Measurements from ENCODE around the gene CBY1. TPM values are rescaled to one million over a fixed set of nuclear protein-coding genes. Genes with fewer than 3 reads are reported as not detected.

The CBY1 gene
- total and polyA plus RNA-seq, 9 of the 15 experiments (the other 6 are each of a cell fraction or from before 2014, with no cell fraction given), result 5.7 to 19.7 (median 10.8) TPM

GRCh38 chr22:38700789-38701628 is 44.6 kb downstream of the CBY1 start, which contains the start of gene JOSD1 (continued):
- peak; percentile 37; the same call in 1 of the 2 replicates for TF ChIP-seq ARID4B (CRISPR knock-in tag; IDR thresholded peaks at IDR 0.05)
- TF ChIP-seq BRCA1 (IDR thresholded peaks at IDR 0.05), result no peak
- no peak for TF ChIP-seq BRCA1 (CRISPR knock-in tag; IDR thresholded peaks at IDR 0.05)
- no peak for TF ChIP-seq ZNF232 (CRISPR knock-in tag; IDR thresholded peaks at IDR 0.05)
- TF ChIP-seq MBD2 (IDR thresholded peaks at IDR 0.05; ENCODE audit: borderline replicate concordance, low read depth), result no peak
- no peak for TF ChIP-seq AFF4 (CRISPR knock-in tag; IDR thresholded peaks at IDR 0.05)
- no peak for TF ChIP-seq SIN3B (IDR thresholded peaks at IDR 0.05; ENCODE audit: low read depth)
- TF ChIP-seq ZBTB2 (IDR thresholded peaks at IDR 0.05), result 0 out of 2 replicates have a peak, but pooled peaks have one; percentile 17
- no peak for TF ChIP-seq CREB5 (CRISPR knock-in tag; IDR thresholded peaks at IDR 0.05)
- no peak for TF ChIP-seq TEAD4 (IDR thresholded peaks at IDR 0.05; ENCODE audit: low read length)
- TF ChIP-seq TEAD4 (CRISPR knock-in tag; IDR thresholded peaks at IDR 0.05; ENCODE audit: borderline replicate concordance), result no peak
- no peak for TF ChIP-seq NR2F6 (CRISPR knock-in tag; IDR thresholded peaks at IDR 0.05)
- no peak for TF ChIP-seq ID3 (CRISPR knock-in tag; IDR thresholded peaks at IDR 0.05)
- TF ChIP-seq ID3 (tag; IDR thresholded peaks at IDR 0.05), result peak; percentile 26; the same call in 1 of the 2 replicates
- no peak for TF ChIP-seq CC2D1A (IDR thresholded peaks at IDR 0.05)
- no peak for TF ChIP-seq BRD9 (IDR thresholded peaks at IDR 0.05; ENCODE audit: low read depth, partially characterized antibody)
- TF ChIP-seq TEAD2 (tag; IDR thresholded peaks at IDR 0.05), result no peak
